Kidney epithelial cell (primary cell): Measurements from ENCODE around the gene ANKS1A. TPM values are rescaled to one million over a fixed set of nuclear protein-coding genes. Genes with fewer than 3 reads are reported as not detected.

Source experiments
- DNase-seq: peaks from one replicate; pipeline ENCODE4 v3.0.0-alpha.2; 2010; ENCODE audit warnings: low read depth
- H3K27me3 ChIP-seq: 2 replicates; pipeline ENCODE4 v1.6.0; 2011; ENCODE audit warnings: low read length; ENCODE audit not compliant: control insufficient read depth, insufficient read depth
- H3K36me3 ChIP-seq: 2 replicates; pipeline ENCODE4 v1.5.1; 2011; ENCODE audit warnings: low read length; ENCODE audit not compliant: control insufficient read depth, insufficient read depth
- H3K4me3 ChIP-seq: 2 replicates; pipeline ENCODE4 v1.5.1; 2011; ENCODE audit warnings: low read depth, mild to moderate bottlenecking, control low read depth, low read length
- CTCF ChIP-seq: IDR thresholded peaks from 2 replicates; pipeline ENCODE4 v1.5.1; 2011; ENCODE audit warnings: mild to moderate bottlenecking, moderate library complexity, low read length, control low read depth, inconsistent platforms; ENCODE audit not compliant: insufficient read depth, poor library complexity, severe bottlenecking
- total RNA-seq: library from RNA; depleted of rRNA; stranded (reverse); fragments of >200 nt; gene quantifications from 2 replicates; pipeline ENCODE4 v1.2.3, GENCODE V29; 2015

The ANKS1A gene
- total RNA-seq, 1 donor from 2014 or later: 20.2 TPM

GRCh38 chr6:34934516-34934915 lies 45.5 kb downstream of the ANKS1A start:
- no peak for TF ChIP-seq CTCF
- Histone ChIP-seq H3K27me3 (no peaks in the 10 kb centered on the region), H3K4me3 (no peak overlapping the region), H3K36me3 (no peaks in the 10 kb centered on the region)
- DNase-seq: no peak

- DNase-seq: no peak
- H3K36me3 ChIP-seq: no peaks in the 10 kb centered on the region
- no peak for TF ChIP-seq CTCF
- no peak overlapping the region for H3K4me3 ChIP-seq
- H3K27me3 ChIP-seq: no peaks in the 10 kb centered on the region
Observed at GRCh38 chr6:34938268-34938667, 49.2 kb downstream of the ANKS1A start.

- Histone ChIP-seq H3K36me3 (no peaks in the 10 kb centered on the region), H3K27me3 (no peaks in the 10 kb centered on the region), H3K4me3 (no peak overlapping the region)
- no peak for DNase-seq
- TF ChIP-seq CTCF: no peak
Observed at GRCh38 chr6:34940030-34940434, 51.0 kb downstream of the ANKS1A start.

- DNase-seq: no peak
- no peak overlapping the region for H3K4me3 ChIP-seq
- no peaks in the 10 kb centered on the region for H3K27me3 ChIP-seq
- no peak for TF ChIP-seq CTCF
- no peaks in the 10 kb centered on the region for H3K36me3 ChIP-seq
Observed at GRCh38 chr6:34941421-34941820, 52.4 kb downstream of the ANKS1A start.

GRCh38 chr6:34945317-34945716 lies 56.3 kb downstream of the ANKS1A start:
- no peak for DNase-seq
- Histone ChIP-seq H3K27me3 (no peaks in the 10 kb centered on the region), H3K4me3 (no peak overlapping the region), H3K36me3 (no peaks in the 10 kb centered on the region)
- TF ChIP-seq CTCF: no peak

DNA sequence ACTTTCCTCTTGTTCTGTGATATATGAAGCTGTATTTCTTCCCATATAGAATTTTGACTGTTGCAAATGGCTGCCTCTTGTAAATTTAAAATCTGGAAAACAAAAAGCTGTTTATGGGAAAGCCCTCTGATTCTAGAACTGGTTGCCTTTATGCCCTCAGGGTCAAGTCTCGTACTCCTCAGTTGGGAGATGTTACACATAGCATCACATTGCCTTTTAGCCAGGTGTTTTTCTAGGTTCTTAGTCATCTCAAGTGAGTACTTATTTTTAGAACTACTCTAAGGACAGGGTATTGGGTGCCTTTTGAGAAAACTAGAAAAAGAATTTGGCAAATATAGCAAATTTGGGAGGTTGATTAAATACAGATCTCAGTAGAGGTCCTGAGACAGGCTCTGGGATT lies 58.5 kb downstream of the ANKS1A start:
- Histone ChIP-seq H3K36me3 (no peaks in the 10 kb centered on the region), H3K27me3 (no peaks in the 10 kb centered on the region), H3K4me3 (no peak overlapping the region)
- no peak for TF ChIP-seq CTCF
- no peak for DNase-seq
